ENCODE data around the gene NCOA3. TPM values are rescaled to one million over a fixed set of nuclear protein-coding genes. Genes with fewer than 3 reads are reported as not detected.

NCOA3 gene
- total RNA-seq, 1 experiment from 2014 or later: 23.3 TPM

DNA sequence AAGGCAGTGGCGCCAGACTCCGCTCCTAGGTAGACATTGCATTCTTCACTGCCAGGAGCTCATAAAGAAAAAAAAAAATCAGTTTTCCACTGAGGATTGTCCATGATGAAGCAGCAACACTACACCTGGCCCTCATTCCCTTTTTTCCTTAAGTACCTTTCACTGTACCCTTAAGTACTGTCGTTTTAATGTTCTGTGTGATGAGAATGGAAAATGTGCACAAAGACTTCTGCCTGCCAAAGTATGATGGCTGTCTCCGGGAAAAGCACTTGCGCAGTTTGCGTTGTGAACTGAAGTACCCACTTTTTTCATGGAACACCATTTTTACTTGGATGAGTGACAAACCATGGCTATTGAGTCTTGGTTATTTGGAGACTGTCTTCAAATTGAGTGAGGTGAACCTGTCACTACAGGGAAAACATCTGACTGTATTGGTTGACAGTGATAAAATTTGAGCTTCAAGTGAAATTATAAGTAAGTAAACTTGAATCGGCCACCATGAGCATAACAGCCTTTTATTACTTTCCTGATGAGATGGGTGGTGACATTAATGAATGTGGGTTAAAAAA is 104.8 kb downstream of the NCOA3 start:
- no peak overlapping the region for H3K4me2 ChIP-seq (ENCODE audit: insufficient read depth, insufficient read length, low read length)
- H3K56ac ChIP-seq (ENCODE audit: insufficient read length, low read depth, low read length): no peak overlapping the region
- no peak overlapping the region for H3K14ac ChIP-seq (ENCODE audit: insufficient read depth, low read length)
- no peak overlapping the region for H3K23ac ChIP-seq (ENCODE audit: insufficient read length, low read depth, low read length)
- no peaks in the 10 kb centered on the region for H3K27me3 ChIP-seq (ENCODE audit: insufficient read depth, low read length)
- H4K20me1 ChIP-seq (ENCODE audit: control insufficient read depth, insufficient read depth, insufficient read length): no peaks in the 10 kb centered on the region
- no peak overlapping the region for H2AFZ ChIP-seq (ENCODE audit: low read length)
- no peak overlapping the region for H4K91ac ChIP-seq (ENCODE audit: insufficient read length, low read depth, low read length)
- no peak overlapping the region for H2BK15ac ChIP-seq (ENCODE audit: low read depth, low read length)
- no peak overlapping the region for H3K27ac ChIP-seq (ENCODE audit: insufficient read length, low read depth, low read length)
- H4K8ac ChIP-seq (replicated peaks; ENCODE audit: insufficient read length, low read depth, low read length): no peak overlapping the region
- no peak for DNase-seq
- no peak overlapping the region for H2BK20ac ChIP-seq (ENCODE audit: low read depth, low read length, poor library complexity, severe bottlenecking)
- no peaks in the 10 kb centered on the region for H3K4me1 ChIP-seq (ENCODE audit: insufficient read depth, low read length)
- H3K79me2 ChIP-seq (ENCODE audit: insufficient read depth, low read length): no peaks in the 10 kb centered on the region
- H3K27ac Mint-ChIP-seq: no peak overlapping the region; a peak in 1 of 7 replicates
- no peaks in the 10 kb centered on the region for H3K23me2 ChIP-seq (ENCODE audit: insufficient read length, low read depth, low read length, poor library complexity, severe bottlenecking)
- H3K79me1 ChIP-seq (ENCODE audit: insufficient read depth, low read depth, low read length, poor library complexity, severe bottlenecking): peaks cover 2% of the 10 kb centered on the region
- peaks cover 9 to 12% of the 10 kb centered on the region in 2 experiments; a peak in 4 of 5 replicates for H3K9me3 Mint-ChIP-seq
- no peak overlapping the region for H3K18ac ChIP-seq (ENCODE audit: insufficient read length, low read depth, low read length)
- no peak overlapping the region for H3T11ph ChIP-seq (ENCODE audit: low read length)
- WGBS (ENCODE audit: extremely low coverage, insufficient read length, low lambda C conversion rate): no CpG with 5 or more reads among the region's 7 CpGs
- H3K27me3 Mint-ChIP-seq (ENCODE audit: low read depth): no peaks in the 10 kb centered on the region; the same call in 1 of the 2 replicates
- H2BK120ac ChIP-seq (ENCODE audit: low read depth, low read length, poor library complexity, severe bottlenecking): no peak overlapping the region
- H3K36me3 Mint-ChIP-seq (ENCODE audit: insufficient read depth in 1 of 3, low read depth in 3 of 3): peaks cover 12 to 15% (median 15%) of the 10 kb centered on the region in 3 experiments
- H3K4me3 Mint-ChIP-seq: no peak overlapping the region
- no peak overlapping the region for H2BK12ac ChIP-seq (ENCODE audit: insufficient read length, low read depth, low read length)
- H3K4me1 Mint-ChIP-seq: peaks cover 14 to 20% of the 10 kb centered on the region in 2 experiments
- no peak overlapping the region for H4K5ac ChIP-seq (ENCODE audit: insufficient read length, low read depth, low read length)
- H3K4ac ChIP-seq (ENCODE audit: low read depth, low read length): no peak overlapping the region
- TF ChIP-seq, protein P1, sequence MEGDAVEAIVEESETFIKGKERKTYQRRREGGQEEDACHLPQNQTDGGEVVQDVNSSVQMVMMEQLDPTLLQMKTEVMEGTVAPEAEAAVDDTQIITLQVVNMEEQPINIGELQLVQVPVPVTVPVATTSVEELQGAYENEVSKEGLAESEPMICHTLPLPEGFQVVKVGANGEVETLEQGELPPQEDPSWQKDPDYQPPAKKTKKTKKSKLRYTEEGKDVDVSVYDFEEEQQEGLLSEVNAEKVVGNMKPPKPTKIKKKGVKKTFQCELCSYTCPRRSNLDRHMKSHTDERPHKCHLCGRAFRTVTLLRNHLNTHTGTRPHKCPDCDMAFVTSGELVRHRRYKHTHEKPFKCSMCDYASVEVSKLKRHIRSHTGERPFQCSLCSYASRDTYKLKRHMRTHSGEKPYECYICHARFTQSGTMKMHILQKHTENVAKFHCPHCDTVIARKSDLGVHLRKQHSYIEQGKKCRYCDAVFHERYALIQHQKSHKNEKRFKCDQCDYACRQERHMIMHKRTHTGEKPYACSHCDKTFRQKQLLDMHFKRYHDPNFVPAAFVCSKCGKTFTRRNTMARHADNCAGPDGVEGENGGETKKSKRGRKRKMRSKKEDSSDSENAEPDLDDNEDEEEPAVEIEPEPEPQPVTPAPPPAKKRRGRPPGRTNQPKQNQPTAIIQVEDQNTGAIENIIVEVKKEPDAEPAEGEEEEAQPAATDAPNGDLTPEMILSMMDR (conservative IDR thresholded peaks at IDR 0.05): no peak
- no peaks in the 10 kb centered on the region for H3K9me3 ChIP-seq (ENCODE audit: control insufficient read depth, low read depth, low read length)
- H2AK5ac ChIP-seq (ENCODE audit: insufficient read length, low read length): no peak overlapping the region
- no peak overlapping the region for H3K9ac ChIP-seq (ENCODE audit: extremely low read depth, insufficient read length, low read length)
- no peak overlapping the region for H2BK5ac ChIP-seq (ENCODE audit: insufficient read length, low read length)

Data from H9 (cell line).